Measurements from ENCODE around the gene ZNF598.
A peak's percentile ranks its signal among the peaks of the same experiment; 100 is the strongest.

DNA sequence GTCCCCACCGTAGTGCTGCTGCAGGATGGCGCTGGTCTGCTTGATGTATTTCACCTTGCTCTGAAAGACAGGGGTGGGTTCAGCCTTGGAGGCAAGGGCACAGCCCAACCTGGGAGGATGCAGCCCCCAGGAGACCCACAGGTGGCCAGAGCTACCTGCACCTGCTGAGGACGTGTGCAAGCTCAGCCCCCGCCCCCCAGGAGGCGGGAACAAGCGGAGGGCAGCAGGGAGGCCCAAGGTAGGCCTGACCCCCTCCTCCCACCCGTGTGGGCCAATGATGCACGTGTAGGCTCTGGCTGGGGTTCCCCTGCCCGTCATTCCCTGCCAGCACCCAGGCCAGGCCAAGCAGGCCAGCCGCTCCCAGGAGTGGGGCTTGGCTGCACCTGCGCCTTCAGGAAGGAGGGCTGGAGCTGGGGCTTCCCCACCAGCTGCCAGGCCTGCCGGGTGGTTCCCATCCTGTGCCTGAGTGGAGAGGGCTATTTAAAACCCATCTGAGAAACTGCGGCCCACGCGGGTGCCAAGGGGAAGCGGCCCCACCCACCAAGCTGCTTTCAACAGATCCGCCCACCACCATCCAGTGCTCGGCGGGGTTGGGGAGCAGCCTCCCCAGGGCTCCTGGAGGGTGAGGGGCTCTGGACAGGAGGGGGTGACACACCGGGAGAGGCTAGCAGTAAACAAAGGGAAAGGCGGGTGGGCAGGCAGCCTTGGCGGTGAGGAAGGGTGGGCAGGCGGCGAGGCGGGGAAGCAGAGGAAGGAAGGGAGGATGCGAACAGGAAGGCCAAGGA is 34.2 kb upstream of the ZNF598 start:
- no peak for TF ChIP-seq POLR2A (IDR thresholded peaks at IDR 0.05)
- TF ChIP-seq POLR2AphosphoS5 (IDR thresholded peaks at IDR 0.05) = peak in 1 of 2 donors; percentile 70
- TF ChIP-seq, protein P1, sequence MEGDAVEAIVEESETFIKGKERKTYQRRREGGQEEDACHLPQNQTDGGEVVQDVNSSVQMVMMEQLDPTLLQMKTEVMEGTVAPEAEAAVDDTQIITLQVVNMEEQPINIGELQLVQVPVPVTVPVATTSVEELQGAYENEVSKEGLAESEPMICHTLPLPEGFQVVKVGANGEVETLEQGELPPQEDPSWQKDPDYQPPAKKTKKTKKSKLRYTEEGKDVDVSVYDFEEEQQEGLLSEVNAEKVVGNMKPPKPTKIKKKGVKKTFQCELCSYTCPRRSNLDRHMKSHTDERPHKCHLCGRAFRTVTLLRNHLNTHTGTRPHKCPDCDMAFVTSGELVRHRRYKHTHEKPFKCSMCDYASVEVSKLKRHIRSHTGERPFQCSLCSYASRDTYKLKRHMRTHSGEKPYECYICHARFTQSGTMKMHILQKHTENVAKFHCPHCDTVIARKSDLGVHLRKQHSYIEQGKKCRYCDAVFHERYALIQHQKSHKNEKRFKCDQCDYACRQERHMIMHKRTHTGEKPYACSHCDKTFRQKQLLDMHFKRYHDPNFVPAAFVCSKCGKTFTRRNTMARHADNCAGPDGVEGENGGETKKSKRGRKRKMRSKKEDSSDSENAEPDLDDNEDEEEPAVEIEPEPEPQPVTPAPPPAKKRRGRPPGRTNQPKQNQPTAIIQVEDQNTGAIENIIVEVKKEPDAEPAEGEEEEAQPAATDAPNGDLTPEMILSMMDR (IDR thresholded peaks at IDR 0.05) = no peak

All from upper lobe of left lung (tissue), 4 donors.